Erythroblast (primary cell): ENCODE results near the gene ZDHHC21.
"Not testable (repeated sequence)": the region's sequence is repeated elsewhere in the genome, so short reads cannot be mapped to it uniquely, and the experiment has no call there.

Experiments used
- GATA1 ChIP-seq: IDR thresholded peaks from 2 replicates; pipeline ENCODE4 v1.6.1; 2011; ENCODE audit warnings: low read depth, mild to moderate bottlenecking, control low read depth, low read length, moderate library complexity
- POLR2A ChIP-seq: IDR thresholded peaks from 2 replicates; pipeline ENCODE4 v1.6.1; 2011; ENCODE audit warnings: mild to moderate bottlenecking, low read length

DNA sequence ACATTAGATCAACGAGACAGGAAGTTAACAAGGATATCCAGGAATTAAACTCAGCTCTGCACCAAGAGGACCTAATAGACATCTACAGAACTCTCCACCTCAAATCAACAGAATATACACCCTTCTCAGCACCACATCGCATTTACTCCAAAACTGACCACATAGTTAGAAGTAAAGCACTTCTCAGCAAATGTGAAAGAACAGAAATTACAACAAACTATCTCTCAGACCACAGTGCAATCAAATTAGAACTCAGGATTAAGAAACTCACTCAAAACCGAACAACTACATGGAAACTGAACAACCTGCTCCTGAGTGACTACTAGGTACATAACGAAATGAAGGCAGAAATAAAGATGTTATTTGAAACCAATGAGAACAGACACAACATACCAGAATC, 10.6 kb downstream of the ZDHHC21 start:
- TF ChIP-seq POLR2A, GATA1: not testable (repeated sequence)
